ENCODE results near the gene THNSL1. TPM values are rescaled to one million over a fixed set of nuclear protein-coding genes. Genes with fewer than 3 reads are reported as not detected.

The THNSL1 gene, protein sequence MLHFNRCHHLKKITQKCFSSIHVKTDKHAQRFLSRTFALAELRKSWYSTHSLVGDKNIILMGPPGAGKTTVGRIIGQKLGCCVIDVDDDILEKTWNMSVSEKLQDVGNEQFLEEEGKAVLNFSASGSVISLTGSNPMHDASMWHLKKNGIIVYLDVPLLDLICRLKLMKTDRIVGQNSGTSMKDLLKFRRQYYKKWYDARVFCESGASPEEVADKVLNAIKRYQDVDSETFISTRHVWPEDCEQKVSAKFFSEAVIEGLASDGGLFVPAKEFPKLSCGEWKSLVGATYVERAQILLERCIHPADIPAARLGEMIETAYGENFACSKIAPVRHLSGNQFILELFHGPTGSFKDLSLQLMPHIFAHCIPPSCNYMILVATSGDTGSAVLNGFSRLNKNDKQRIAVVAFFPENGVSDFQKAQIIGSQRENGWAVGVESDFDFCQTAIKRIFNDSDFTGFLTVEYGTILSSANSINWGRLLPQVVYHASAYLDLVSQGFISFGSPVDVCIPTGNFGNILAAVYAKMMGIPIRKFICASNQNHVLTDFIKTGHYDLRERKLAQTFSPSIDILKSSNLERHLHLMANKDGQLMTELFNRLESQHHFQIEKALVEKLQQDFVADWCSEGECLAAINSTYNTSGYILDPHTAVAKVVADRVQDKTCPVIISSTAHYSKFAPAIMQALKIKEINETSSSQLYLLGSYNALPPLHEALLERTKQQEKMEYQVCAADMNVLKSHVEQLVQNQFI
- total RNA-seq = 3.6 and 4.0 TPM in 2 replicates

DNA sequence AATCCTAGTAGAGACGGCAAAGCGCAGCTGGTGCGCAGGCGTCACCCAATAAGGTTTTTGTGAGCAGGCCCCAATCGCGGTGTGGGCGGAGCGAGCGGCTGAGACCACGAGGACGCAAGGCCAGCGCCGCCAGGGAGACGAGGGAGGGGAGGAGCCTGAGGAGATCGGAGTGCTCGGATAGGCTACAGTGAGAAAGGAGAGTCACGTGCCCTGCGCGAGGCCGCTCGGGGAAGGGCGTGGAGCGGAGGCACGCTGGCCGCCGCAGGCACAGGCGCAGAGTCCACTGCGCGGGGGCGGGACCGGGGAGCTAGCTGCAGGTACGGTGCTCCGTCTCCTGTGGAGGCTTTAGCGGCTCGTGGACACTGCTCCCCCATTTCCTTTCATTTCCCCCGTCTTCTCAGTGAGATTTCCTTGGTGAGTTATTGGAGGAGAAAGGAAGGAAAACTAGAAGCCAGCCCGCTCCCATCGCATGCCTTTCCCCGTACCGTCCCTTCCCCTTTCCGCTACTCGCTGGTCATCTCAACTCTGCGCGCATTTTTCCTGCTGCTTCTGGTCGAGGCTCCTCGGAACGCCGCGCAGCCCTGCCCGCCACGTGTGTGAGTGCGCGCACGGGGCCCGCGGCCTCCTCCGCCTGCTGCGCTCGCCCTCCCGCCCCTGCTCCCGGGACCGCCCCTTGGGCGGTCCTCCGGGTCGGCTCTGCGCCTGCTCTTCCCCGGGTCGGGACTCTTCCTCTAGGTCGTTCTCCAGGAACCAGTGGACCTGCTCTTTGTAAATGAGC lies at the start of gene THNSL1:
TSS of gene THNSL1 (plus strand) at position 237 of the 778 bp plus-strand sequence. CDS start 6,612 bp downstream, outside the sequence.

DNA sequence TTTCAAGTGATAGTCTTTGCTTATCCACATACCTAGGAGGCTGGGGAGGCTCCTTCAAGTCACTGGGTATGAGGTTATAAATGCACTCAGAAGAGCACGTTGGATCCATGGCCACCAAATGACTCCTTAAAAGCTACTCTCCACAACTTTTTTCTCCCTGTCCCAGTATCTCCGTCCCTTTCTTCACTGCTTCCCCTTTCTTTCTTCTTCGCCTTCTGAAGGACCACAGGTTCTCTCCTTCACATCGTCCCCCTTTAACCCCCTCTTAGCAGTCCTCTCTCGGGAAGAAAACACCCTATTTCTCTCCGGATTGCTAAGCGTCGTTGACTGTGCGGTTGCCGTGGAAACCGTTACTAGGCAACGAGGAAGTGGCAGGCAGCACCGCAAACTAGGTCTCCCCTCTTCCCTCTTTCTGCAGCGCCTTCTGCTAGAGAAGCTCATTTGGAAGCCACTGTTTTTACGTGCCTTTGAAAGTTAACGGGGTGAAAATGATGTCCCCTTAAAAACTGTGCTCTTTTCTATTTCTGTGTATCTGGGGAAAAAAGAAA lies 510 bp upstream of the THNSL1 start, which contains the start of gene ENKUR:
TSS of gene ENKUR (minus strand) at position 331 of the 548 bp plus-strand sequence. CDS start at position 109, 222 bp downstream.

Other genes with a start within 250 kb of the THNSL1 start
- 57.2 and 63.4 TPM in 2 replicates for gene PRTFDC1, start 64.0 kb upstream of the THNSL1 start, total RNA-seq
- gene ENKUR, start 454 bp upstream of the THNSL1 start, total RNA-seq = 0.25 and 0.26 TPM in 2 replicates
- 0.13 and 0.19 TPM in 2 replicates for gene GPR158, start 158.4 kb downstream of the THNSL1 start, total RNA-seq

Data from aortic smooth muscle cell (primary cell).